ENCODE results near the gene SLC4A2. TPM values are rescaled to one million over a fixed set of nuclear protein-coding genes. Genes with fewer than 3 reads are reported as not detected.
A peak's percentile ranks its signal among the peaks of the same experiment; 100 is the strongest.
"Not testable (repeated sequence)": the region's sequence is repeated elsewhere in the genome, so short reads cannot be mapped to it uniquely, and the experiment has no call there.

SLC4A2 gene, protein sequence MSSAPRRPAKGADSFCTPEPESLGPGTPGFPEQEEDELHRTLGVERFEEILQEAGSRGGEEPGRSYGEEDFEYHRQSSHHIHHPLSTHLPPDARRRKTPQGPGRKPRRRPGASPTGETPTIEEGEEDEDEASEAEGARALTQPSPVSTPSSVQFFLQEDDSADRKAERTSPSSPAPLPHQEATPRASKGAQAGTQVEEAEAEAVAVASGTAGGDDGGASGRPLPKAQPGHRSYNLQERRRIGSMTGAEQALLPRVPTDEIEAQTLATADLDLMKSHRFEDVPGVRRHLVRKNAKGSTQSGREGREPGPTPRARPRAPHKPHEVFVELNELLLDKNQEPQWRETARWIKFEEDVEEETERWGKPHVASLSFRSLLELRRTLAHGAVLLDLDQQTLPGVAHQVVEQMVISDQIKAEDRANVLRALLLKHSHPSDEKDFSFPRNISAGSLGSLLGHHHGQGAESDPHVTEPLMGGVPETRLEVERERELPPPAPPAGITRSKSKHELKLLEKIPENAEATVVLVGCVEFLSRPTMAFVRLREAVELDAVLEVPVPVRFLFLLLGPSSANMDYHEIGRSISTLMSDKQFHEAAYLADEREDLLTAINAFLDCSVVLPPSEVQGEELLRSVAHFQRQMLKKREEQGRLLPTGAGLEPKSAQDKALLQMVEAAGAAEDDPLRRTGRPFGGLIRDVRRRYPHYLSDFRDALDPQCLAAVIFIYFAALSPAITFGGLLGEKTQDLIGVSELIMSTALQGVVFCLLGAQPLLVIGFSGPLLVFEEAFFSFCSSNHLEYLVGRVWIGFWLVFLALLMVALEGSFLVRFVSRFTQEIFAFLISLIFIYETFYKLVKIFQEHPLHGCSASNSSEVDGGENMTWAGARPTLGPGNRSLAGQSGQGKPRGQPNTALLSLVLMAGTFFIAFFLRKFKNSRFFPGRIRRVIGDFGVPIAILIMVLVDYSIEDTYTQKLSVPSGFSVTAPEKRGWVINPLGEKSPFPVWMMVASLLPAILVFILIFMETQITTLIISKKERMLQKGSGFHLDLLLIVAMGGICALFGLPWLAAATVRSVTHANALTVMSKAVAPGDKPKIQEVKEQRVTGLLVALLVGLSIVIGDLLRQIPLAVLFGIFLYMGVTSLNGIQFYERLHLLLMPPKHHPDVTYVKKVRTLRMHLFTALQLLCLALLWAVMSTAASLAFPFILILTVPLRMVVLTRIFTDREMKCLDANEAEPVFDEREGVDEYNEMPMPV
- total RNA-seq: 10 to 100 TPM; 31.9 to 78.7 (median 59.7) TPM

GRCh38 chr7:151059367-151060112 lies at the start of gene SLC4A2:
Gene SLC4A2, plus strand, starts transcription at chr7:151059589. Its CDS starts 2,399 bp downstream, at chr7:151061988.
- TF ChIP-seq, protein P1, sequence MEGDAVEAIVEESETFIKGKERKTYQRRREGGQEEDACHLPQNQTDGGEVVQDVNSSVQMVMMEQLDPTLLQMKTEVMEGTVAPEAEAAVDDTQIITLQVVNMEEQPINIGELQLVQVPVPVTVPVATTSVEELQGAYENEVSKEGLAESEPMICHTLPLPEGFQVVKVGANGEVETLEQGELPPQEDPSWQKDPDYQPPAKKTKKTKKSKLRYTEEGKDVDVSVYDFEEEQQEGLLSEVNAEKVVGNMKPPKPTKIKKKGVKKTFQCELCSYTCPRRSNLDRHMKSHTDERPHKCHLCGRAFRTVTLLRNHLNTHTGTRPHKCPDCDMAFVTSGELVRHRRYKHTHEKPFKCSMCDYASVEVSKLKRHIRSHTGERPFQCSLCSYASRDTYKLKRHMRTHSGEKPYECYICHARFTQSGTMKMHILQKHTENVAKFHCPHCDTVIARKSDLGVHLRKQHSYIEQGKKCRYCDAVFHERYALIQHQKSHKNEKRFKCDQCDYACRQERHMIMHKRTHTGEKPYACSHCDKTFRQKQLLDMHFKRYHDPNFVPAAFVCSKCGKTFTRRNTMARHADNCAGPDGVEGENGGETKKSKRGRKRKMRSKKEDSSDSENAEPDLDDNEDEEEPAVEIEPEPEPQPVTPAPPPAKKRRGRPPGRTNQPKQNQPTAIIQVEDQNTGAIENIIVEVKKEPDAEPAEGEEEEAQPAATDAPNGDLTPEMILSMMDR (IDR thresholded peaks at IDR 0.05): peak in 1 of 2 donors; percentile 47
- TF ChIP-seq POLR2AphosphoS5 (IDR thresholded peaks at IDR 0.05) (no peak), POLR2A (IDR thresholded peaks at IDR 0.05) (no peak), EP300 (IDR thresholded peaks at IDR 0.05) (no peak)
- Histone ChIP-seq H3K4me3 (peak within 1 kb of the TSS; percentile 76), H3K27ac (peak within 1 kb of the TSS; percentile 92), H3K27me3 (no peaks in the 10 kb centered on the region), H3K4me1 (peaks cover 65% of the 10 kb centered on the region), H3K9me3 (no peaks in the 10 kb centered on the region), H3K36me3 (peaks cover 16% of the 10 kb centered on the region)
- under 1% methylated on average over 25 of the region's 75 CpGs for WGBS
- DNase-seq (ENCODE audit: low spot score in 2 of 2): peak; percentile 90 to 91

DNA sequence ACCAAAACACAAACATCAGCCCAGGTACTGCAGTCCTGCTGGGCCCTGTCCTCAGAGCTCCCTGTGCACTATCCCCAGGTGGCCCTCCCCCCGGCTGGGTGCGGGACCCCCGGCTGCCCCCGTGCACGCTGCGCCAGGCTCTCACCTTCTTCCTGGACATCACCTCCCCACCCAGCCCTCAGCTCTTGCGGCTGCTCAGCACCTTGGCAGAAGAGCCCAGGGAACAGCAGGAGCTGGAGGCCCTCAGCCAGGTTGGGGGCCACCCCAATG lies 49.4 kb upstream of the SLC4A2 start:
- no peak overlapping the region for H3K4me3 ChIP-seq
- no peak for DNase-seq (ENCODE audit: low spot score in 2 of 2)
- H3K27me3 ChIP-seq: peaks cover 33% of the 10 kb centered on the region
- WGBS: 0% methylated on average over 1 of the region's 7 CpGs
- no peak overlapping the region for H3K27ac ChIP-seq
- no peaks in the 10 kb centered on the region for H3K36me3 ChIP-seq
- H3K4me1 ChIP-seq: peaks cover 42% of the 10 kb centered on the region
- TF ChIP-seq POLR2AphosphoS5 (IDR thresholded peaks at IDR 0.05) (no peak), EP300 (IDR thresholded peaks at IDR 0.05) (no peak), POLR2A (IDR thresholded peaks at IDR 0.05) (no peak)
- TF ChIP-seq, protein P1 (IDR thresholded peaks at IDR 0.05): no peak
- H3K9me3 ChIP-seq: no peaks in the 10 kb centered on the region

- no peak overlapping the region for H3K27ac ChIP-seq
- 41% methylated on average over 3 of the region's 18 CpGs for WGBS
- peaks cover 42% of the 10 kb centered on the region for H3K4me1 ChIP-seq
- TF ChIP-seq POLR2A (IDR thresholded peaks at IDR 0.05): no peak
- no peak for TF ChIP-seq POLR2AphosphoS5 (IDR thresholded peaks at IDR 0.05)
- TF ChIP-seq, protein P1 (IDR thresholded peaks at IDR 0.05): no peak
- no peak for TF ChIP-seq EP300 (IDR thresholded peaks at IDR 0.05)
- H3K4me3 ChIP-seq: no peak overlapping the region
- H3K36me3 ChIP-seq: no peaks in the 10 kb centered on the region
- H3K9me3 ChIP-seq: no peaks in the 10 kb centered on the region
- DNase-seq (ENCODE audit: low spot score in 2 of 2): no peak
- peaks cover 33% of the 10 kb centered on the region for H3K27me3 ChIP-seq
These were observed 48.9 kb upstream of the SLC4A2 start for GRCh38 chr7:151010307-151011096.

DNA sequence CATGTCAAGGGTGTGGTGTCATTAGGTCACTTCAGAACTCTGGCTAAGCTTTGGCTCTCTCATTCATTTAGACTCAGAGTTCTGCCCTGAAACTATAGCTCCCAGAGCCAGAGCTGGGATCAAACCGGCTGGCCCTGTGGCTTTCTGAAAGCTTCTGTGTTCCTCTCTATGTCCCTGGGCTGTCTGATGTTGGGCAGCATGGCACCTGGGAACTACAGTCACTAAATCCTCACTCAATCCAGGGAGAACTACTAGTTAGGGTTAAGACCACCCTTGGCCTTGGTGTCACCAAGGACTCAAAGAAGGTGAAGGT lies 48.3 kb upstream of the SLC4A2 start:
- Histone ChIP-seq H3K27ac (no peak overlapping the region), H3K4me1 (peaks cover 42% of the 10 kb centered on the region), H3K27me3 (peaks cover 36% of the 10 kb centered on the region)

GRCh38 chr7:151011616-151012015 lies 47.8 kb upstream of the SLC4A2 start:
- not testable (repeated sequence) for DNase-seq (ENCODE audit: low spot score in 2 of 2); H3K36me3 ChIP-seq; H3K9me3 ChIP-seq; H3K27ac ChIP-seq; H3K4me3 ChIP-seq
- peaks cover 42% of the 10 kb centered on the region for H3K27me3 ChIP-seq
- H3K4me1 ChIP-seq: peaks cover 42% of the 10 kb centered on the region
- WGBS: 87% methylated on average over 12 of the region's 12 CpGs

More for the DNA sequence above, 48.3 kb upstream of the SLC4A2 start:
- no peaks in the 10 kb centered on the region for H3K9me3 ChIP-seq
- TF ChIP-seq, protein P1 (IDR thresholded peaks at IDR 0.05): no peak
- TF ChIP-seq EP300 (IDR thresholded peaks at IDR 0.05) (no peak), POLR2AphosphoS5 (IDR thresholded peaks at IDR 0.05) (no peak), POLR2A (IDR thresholded peaks at IDR 0.05) (no peak)
- H3K4me3 ChIP-seq: no peak overlapping the region
- no CpG with 5 or more reads among the region's 1 CpG for WGBS
- no peaks in the 10 kb centered on the region for H3K36me3 ChIP-seq
- DNase-seq (ENCODE audit: low spot score in 2 of 2): no peak
